ENCODE measurements around the gene OLFM1. TPM values are rescaled to one million over a fixed set of nuclear protein-coding genes. Genes with fewer than 3 reads are reported as not detected.
"Not testable (repeated sequence)": the region's sequence is repeated elsewhere in the genome, so short reads cannot be mapped to it uniquely, and the experiment has no call there.

OLFM1 gene
- total RNA-seq, 1 experiment from 2014 or later = 0.12 TPM

- no peak for DNase-seq (ENCODE audit: low read depth)
Observed at GRCh38 chr9:135060461-135061116, 26.9 kb upstream of the OLFM1 start.

- no peak for DNase-seq (ENCODE audit: low read depth)
Observed at GRCh38 chr9:135061441-135061840, 26.0 kb upstream of the OLFM1 start.

- no peak for DNase-seq (ENCODE audit: low read depth)
Observed at GRCh38 chr9:135062254-135062653, 25.2 kb upstream of the OLFM1 start.

GRCh38 chr9:135063466-135063865 is 24.0 kb upstream of the OLFM1 start:
- not testable (repeated sequence) for DNase-seq (ENCODE audit: low read depth)

GRCh38 chr9:135063888-135064287 is 23.6 kb upstream of the OLFM1 start:
- not testable (repeated sequence) for DNase-seq (ENCODE audit: low read depth)

- no peak for DNase-seq (ENCODE audit: low read depth)
Observed at GRCh38 chr9:135065151-135065550, 22.3 kb upstream of the OLFM1 start.

- DNase-seq (ENCODE audit: low read depth) = no peak
Observed at GRCh38 chr9:135065804-135066203, 21.7 kb upstream of the OLFM1 start.

- no peak for DNase-seq (ENCODE audit: low read depth)
Observed at GRCh38 chr9:135066291-135066690, 21.2 kb upstream of the OLFM1 start.

GRCh38 chr9:135067096-135067710 is 20.3 kb upstream of the OLFM1 start:
- DNase-seq (ENCODE audit: low read depth) = no peak

GRCh38 chr9:135068776-135069415 is 18.6 kb upstream of the OLFM1 start:
- DNase-seq (ENCODE audit: low read depth) = no peak

GRCh38 chr9:135069558-135070197 is 17.8 kb upstream of the OLFM1 start:
- DNase-seq (ENCODE audit: low read depth) = no peak

GRCh38 chr9:135070198-135070951 is 17.1 kb upstream of the OLFM1 start:
- DNase-seq (ENCODE audit: low read depth) = no peak

- no peak for DNase-seq (ENCODE audit: low read depth)
Observed at GRCh38 chr9:135070964-135071735, 16.3 kb upstream of the OLFM1 start.

- DNase-seq (ENCODE audit: low read depth) = no peak
Observed at GRCh38 chr9:135073081-135073740, 14.3 kb upstream of the OLFM1 start.

GRCh38 chr9:135073741-135074305 is 13.6 kb upstream of the OLFM1 start:
- DNase-seq (ENCODE audit: low read depth) = no peak

GRCh38 chr9:135074354-135075233 is 12.9 kb upstream of the OLFM1 start:
- DNase-seq (ENCODE audit: low read depth) = no peak

- DNase-seq (ENCODE audit: low read depth) = no peak
Observed at GRCh38 chr9:135075234-135076142, 12.0 kb upstream of the OLFM1 start.

All from RPMI7951 (cell line).